GM23248 (cell line): ENCODE measurements around the gene LRMDA. TPM values are rescaled to one million over a fixed set of nuclear protein-coding genes. Genes with fewer than 3 reads are reported as not detected.
"Not testable (repeated sequence)": the region's sequence is repeated elsewhere in the genome, so short reads cannot be mapped to it uniquely, and the experiment has no call there.

Experiments used
- DNase-seq: peaks from one replicate; pipeline ENCODE4 v3.0.0-alpha.2; 2015
- H2AFZ ChIP-seq: fragments of 200-600 bp; sonication (generic); 2 replicates; pipeline ENCODE4 v1.6.1; 2016; ENCODE audit warnings: antibody characterized with exemption
- H3F3A ChIP-seq: fragments of 200-600 bp; sonication (generic); 2 replicates; pipeline ENCODE4 v1.6.1; 2016; ENCODE audit warnings: mild to moderate bottlenecking, antibody characterized with exemption, mixed run types; ENCODE audit not compliant: insufficient read depth
- H3K27ac ChIP-seq: fragments of 200-600 bp; sonication (generic); 2 replicates; pipeline ENCODE4 v1.5.1; 2016; ENCODE audit warnings: mild to moderate bottlenecking
- H3K27me3 ChIP-seq: fragments of 200-600 bp; sonication (generic); replicated peaks from 2 replicates; pipeline ENCODE4 v1.6.1; 2016; ENCODE audit warnings: mild to moderate bottlenecking; ENCODE audit not compliant: insufficient read depth
- H3K36me3 ChIP-seq: fragments of 200-600 bp; sonication (generic); 2 replicates; pipeline ENCODE4 v1.6.1; 2016; ENCODE audit warnings: low read depth, mild to moderate bottlenecking
- H3K4me1 ChIP-seq: fragments of 200-600 bp; sonication (generic); 2 replicates; pipeline ENCODE4 v1.6.1; 2016; ENCODE audit warnings: mild to moderate bottlenecking; ENCODE audit not compliant: insufficient read depth
- H3K4me2 ChIP-seq: fragments of 200-600 bp; sonication (generic); one replicate; pipeline ENCODE4 v1.6.1; 2016; ENCODE audit warnings: mild to moderate bottlenecking; ENCODE audit not compliant: unreplicated experiment
- H3K4me3 ChIP-seq: fragments of 200-600 bp; sonication (generic); 2 replicates; pipeline ENCODE4 v1.5.1; 2016; ENCODE audit warnings: mild to moderate bottlenecking
- H3K79me2 ChIP-seq: fragments of 200-600 bp; sonication (generic); 2 replicates; pipeline ENCODE4 v1.6.1; 2016; ENCODE audit warnings: mild to moderate bottlenecking; ENCODE audit not compliant: insufficient read depth
- H3K9ac ChIP-seq: fragments of 200-600 bp; sonication (generic); 2 replicates; pipeline ENCODE4 v1.6.1; 2016; ENCODE audit warnings: mild to moderate bottlenecking
- H3K9me2 ChIP-seq: fragments of 200-600 bp; sonication (generic); 2 replicates; pipeline ENCODE4 v1.6.1; 2016; ENCODE audit warnings: mixed run types, mild to moderate bottlenecking, moderate library complexity; ENCODE audit not compliant: insufficient read depth
- H3K9me3 ChIP-seq: fragments of 200-600 bp; sonication (generic); one replicate; pipeline ENCODE4 v1.6.1; 2017; ENCODE audit warnings: low read depth
- H4K20me1 ChIP-seq: fragments of 200-600 bp; sonication (generic); 2 replicates; pipeline ENCODE4 v1.6.0; 2016; ENCODE audit not compliant: insufficient read depth
- EZH2 ChIP-seq: fragments of 200-600 bp; sonication (generic); IDR thresholded peaks from 2 replicates; pipeline ENCODE4 v1.6.1; 2018; ENCODE audit warnings: antibody characterized with exemption, mild to moderate bottlenecking; ENCODE audit not compliant: insufficient read depth, poor library complexity, severe bottlenecking
- EZH2phosphoT487 ChIP-seq: fragments of 200-600 bp; sonication (generic); IDR thresholded peaks from 2 replicates; pipeline ENCODE4 v1.6.1; 2018; ENCODE audit warnings: antibody characterized with exemption, moderate library complexity, mild to moderate bottlenecking, low read depth; ENCODE audit not compliant: insufficient read depth
- WGBS, 2 experiments: methylation state at CpG; one replicate each; pipeline ENCODE4 v1.1.6; 2015 to 2017; ENCODE audit warnings: low lambda C conversion rate in 2 of 2, low coverage in 1 of 2; ENCODE audit errors: missing lambda C conversion rate in 2 of 2; 5-methylcytosine and 5-hydroxymethylcytosine counted together
- in situ Hi-C: fragments of 300-500 bp; cut with MboI; formaldehyde crosslinking; loops from 2 replicates; pipeline ENCODE4 v1.15.0; 2020
- polyA plus RNA-seq: library from polyadenylated mRNA; unstranded; fragments of >200 nt; fragmentation: Nextera tagmentation; extraction: Ambion mirVana; gene quantifications from 2 replicates; pipeline ENCODE4 v1.2.1, GENCODE V29; 2016
- total RNA-seq: library from RNA; depleted of rRNA; stranded (reverse); fragments of >200 nt; shearing (Covaris generic); gene quantifications from 2 replicates; pipeline ENCODE4 v1.2.3, GENCODE V29; 2014

LRMDA gene
- total and polyA plus RNA-seq, 2 experiments from 2014 or later = 2.6 TPM; not detected in 1

DNA sequence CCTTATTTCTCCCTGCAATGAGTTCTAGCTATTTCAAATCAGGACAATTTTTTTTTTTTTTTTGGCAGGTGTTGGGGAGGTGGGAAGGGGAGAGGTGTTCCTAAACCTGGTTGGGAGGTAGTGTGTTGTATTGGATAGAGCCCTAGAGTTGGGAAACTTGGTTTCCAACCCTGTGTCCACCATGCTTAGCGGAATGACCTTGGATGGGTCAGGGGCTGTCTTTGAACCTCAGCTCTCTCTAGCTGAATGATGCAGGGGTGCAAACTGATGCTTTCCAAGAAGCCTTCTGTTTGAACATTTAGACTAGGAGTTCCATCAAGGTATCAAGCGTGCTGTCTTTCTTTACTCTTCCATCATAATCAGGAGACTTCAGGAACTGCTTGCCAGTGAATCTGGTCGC is 332.2 kb downstream of the LRMDA start:
- H3K9me2 ChIP-seq = no peaks in the 10 kb centered on the region
- no peak for DNase-seq
- in situ Hi-C loops = no loop called here
- H3F3A ChIP-seq = no peaks in the 10 kb centered on the region
- WGBS, 2 experiments = 85 to 92% methylated on average over 3 of the region's 3 CpGs
- H3K4me2 ChIP-seq = no peak overlapping the region
- H3K4me3 ChIP-seq = no peak overlapping the region
- no peaks in the 10 kb centered on the region for H3K4me1 ChIP-seq
- TF ChIP-seq EZH2 (no peak), EZH2phosphoT487 (no peak)
- H3K79me2 ChIP-seq = no peaks in the 10 kb centered on the region
- no peak overlapping the region for H3K27ac ChIP-seq
- H2AFZ ChIP-seq = no peak overlapping the region
- H3K9me3 ChIP-seq = no peaks in the 10 kb centered on the region
- no peak overlapping the region for H3K9ac ChIP-seq
- no peaks in the 10 kb centered on the region for H3K36me3 ChIP-seq
- no peaks in the 10 kb centered on the region for H4K20me1 ChIP-seq
- peaks cover 10% of the 10 kb centered on the region; the same call in 1 of the 2 replicates for H3K27me3 ChIP-seq

DNA sequence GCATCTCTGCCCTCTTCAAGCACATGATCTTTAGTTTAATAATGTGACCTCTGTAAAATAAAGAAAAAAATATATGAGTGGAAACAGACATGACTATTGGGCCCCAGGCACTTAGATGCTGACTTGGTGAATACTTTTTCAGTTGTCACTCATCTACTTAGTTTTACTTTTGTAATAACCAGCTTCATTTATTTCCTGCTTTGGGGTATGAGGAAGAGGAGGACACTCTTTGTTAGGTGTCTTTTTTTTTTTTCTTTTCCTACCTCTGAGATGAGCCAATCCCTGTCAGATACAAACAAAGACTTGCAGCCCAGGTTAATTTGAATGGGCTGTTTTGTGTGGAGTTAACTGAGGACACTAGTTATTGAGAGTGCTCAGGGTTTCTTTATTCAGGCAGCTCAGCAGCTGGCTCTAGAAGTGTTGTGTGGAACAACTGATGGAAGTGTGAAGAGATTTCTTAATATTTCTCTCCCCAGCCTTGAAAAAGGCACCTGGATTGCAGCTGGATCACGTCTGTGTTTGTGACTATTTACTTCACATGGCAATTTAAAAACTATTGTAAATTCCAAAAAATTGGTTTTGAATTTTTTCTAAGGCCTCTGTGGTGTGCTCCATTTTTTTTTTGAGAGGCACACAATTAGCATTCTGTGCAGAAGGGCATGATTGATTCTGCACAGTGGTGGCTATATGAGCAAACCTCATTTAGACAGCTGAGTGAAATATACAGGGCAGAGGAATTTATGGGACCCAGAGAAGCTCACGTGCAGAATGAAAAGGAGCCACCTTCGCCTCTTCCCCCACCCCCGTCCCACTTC is 333.8 kb downstream of the LRMDA start:
- H3K27ac ChIP-seq = no peak overlapping the region
- no peak overlapping the region for H2AFZ ChIP-seq
- no peaks in the 10 kb centered on the region for H4K20me1 ChIP-seq
- no peaks in the 10 kb centered on the region for H3K27me3 ChIP-seq
- in situ Hi-C loops = no loop called here
- H3K9me2 ChIP-seq = no peaks in the 10 kb centered on the region
- TF ChIP-seq EZH2phosphoT487 (no peak), EZH2 (no peak)
- H3K9me3 ChIP-seq = no peaks in the 10 kb centered on the region
- WGBS, 2 experiments = 74 to 81% methylated on average over 4 of the region's 4 CpGs
- no peak overlapping the region for H3K4me3 ChIP-seq
- no peaks in the 10 kb centered on the region for H3K36me3 ChIP-seq
- no peaks in the 10 kb centered on the region for H3K79me2 ChIP-seq
- H3F3A ChIP-seq = no peaks in the 10 kb centered on the region
- H3K4me2 ChIP-seq = no peak overlapping the region
- H3K9ac ChIP-seq = no peak overlapping the region
- DNase-seq = no peak
- peaks cover 3% of the 10 kb centered on the region; the same call in 1 of the 2 replicates for H3K4me1 ChIP-seq

DNA sequence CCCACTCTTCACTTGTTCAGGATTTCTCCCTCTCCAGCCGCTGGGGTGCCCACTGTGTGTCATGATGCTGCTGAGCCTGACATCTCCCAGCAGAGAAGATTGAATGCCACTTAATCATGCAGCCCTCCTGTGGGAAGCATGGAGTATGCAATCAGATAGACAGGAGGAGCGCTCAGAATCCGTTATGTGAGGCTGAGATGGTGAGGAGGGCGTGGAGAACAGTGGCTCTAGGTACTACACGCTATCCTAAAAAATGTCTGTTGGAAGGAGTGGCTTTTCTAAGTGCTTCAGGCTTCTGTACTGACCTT is 334.3 kb downstream of the LRMDA start:
- no peak for DNase-seq
- no peaks in the 10 kb centered on the region for H4K20me1 ChIP-seq
- H3K27ac ChIP-seq = no peak overlapping the region
- H3K27me3 ChIP-seq = no peaks in the 10 kb centered on the region
- TF ChIP-seq EZH2 (no peak), EZH2phosphoT487 (no peak)
- H3K36me3 ChIP-seq = no peaks in the 10 kb centered on the region
- no peaks in the 10 kb centered on the region for H3K9me2 ChIP-seq
- H3K79me2 ChIP-seq = no peaks in the 10 kb centered on the region
- in situ Hi-C loops = no loop called here
- no peak overlapping the region for H3K9ac ChIP-seq
- H2AFZ ChIP-seq = no peak overlapping the region
- no peak overlapping the region for H3K4me3 ChIP-seq
- peaks cover 8% of the 10 kb centered on the region for H3K4me1 ChIP-seq
- H3F3A ChIP-seq = peaks cover 4% of the 10 kb centered on the region; the same call in 1 of the 2 replicates
- no peaks in the 10 kb centered on the region for H3K9me3 ChIP-seq
- WGBS, 2 experiments = 90 to 91% methylated on average over 5 of the region's 5 CpGs
- H3K4me2 ChIP-seq = no peak overlapping the region

DNA sequence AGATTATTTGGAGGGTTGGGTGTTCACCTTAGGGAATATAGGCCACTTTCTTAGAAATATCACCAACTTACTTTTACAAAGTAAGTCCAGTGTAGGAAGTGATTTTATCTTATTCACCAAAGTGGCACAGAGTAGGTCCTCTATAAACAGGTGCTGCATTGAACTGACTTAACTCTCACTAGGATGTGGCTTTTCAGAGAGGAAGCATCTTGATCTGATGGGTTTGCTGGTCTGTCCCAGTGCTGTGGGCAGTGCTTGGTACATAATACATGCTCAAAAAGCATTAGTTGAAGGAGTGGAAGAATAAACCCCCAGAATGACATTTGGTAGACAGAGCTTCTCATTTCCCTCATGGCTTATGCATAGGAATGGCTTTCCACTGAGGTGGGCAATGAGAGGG is 334.7 kb downstream of the LRMDA start:
- TF ChIP-seq EZH2phosphoT487 = no peak
- no peak for TF ChIP-seq EZH2
- Histone ChIP-seq H3K27ac (no peak overlapping the region), H3F3A (peaks cover 4% of the 10 kb centered on the region), H3K27me3 (no peaks in the 10 kb centered on the region), H3K36me3 (no peaks in the 10 kb centered on the region), H3K79me2 (no peaks in the 10 kb centered on the region), H3K4me2 (no peak overlapping the region), H3K9me2 (no peaks in the 10 kb centered on the region), H4K20me1 (no peaks in the 10 kb centered on the region), H3K4me3 (no peak overlapping the region), H3K9me3 (no peaks in the 10 kb centered on the region), H3K9ac (no peak overlapping the region), H3K4me1 (peaks cover 11% of the 10 kb centered on the region), H2AFZ (no peak overlapping the region)
- in situ Hi-C loops = no loop called here
- no peak for DNase-seq

DNA sequence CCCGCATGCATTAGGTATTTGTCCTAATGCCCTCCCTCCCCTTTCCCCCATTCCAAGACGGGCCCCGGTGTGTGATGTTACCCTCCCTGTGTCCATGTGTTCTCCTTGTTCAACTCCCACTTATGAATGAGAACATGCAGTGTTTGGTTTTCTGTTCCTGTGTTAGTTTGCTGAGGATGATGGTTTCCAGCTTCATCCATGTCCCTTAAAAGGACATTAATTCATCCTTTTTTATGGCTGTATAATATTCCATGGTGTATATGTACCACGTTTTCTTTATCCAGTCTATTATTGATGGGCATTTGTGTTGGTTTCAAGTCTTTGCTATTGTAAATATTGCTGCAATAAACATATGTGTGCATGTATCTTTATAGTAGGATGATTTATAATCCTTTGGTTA is 335.3 kb downstream of the LRMDA start:
- H3K9me2 ChIP-seq, H3K9me3 ChIP-seq, H3F3A ChIP-seq, H3K4me3 ChIP-seq, H3K27me3 ChIP-seq, DNase-seq, H3K4me2 ChIP-seq, in situ Hi-C loops, H4K20me1 ChIP-seq, H3K79me2 ChIP-seq, H3K36me3 ChIP-seq, H2AFZ ChIP-seq, H3K9ac ChIP-seq, H3K27ac ChIP-seq: not testable (repeated sequence)
- peaks cover 17% of the 10 kb centered on the region for H3K4me1 ChIP-seq
- WGBS, 2 experiments = 88 to 89% methylated on average over 4 of the region's 4 CpGs
